WTC11 (cell line): ENCODE results near the gene PADI2.

Experiments used
- CTCF ChIP-seq: fragments of 200-600 bp; IDR thresholded peaks from 2 replicates; pipeline ENCODE4 v1.8.0; 2022; ENCODE audit warnings: antibody characterized with exemption
- ELF4 ChIP-seq: sonication (generic); formaldehyde crosslinking; IDR thresholded peaks from 2 replicates; pipeline ENCODE4 v1.8.1; 2022; ENCODE audit warnings: low read depth, mild to moderate bottlenecking, moderate library complexity, missing genetic modification reagents
- MAX ChIP-seq: sonication (generic); formaldehyde crosslinking; IDR thresholded peaks from 2 replicates; pipeline ENCODE4 v1.8.0; 2022; ENCODE audit warnings: mild to moderate bottlenecking, missing genetic modification reagents

- no peak for TF ChIP-seq ELF4 (CRISPR knock-in tag)
- TF ChIP-seq MAX (CRISPR knock-in tag) = no peak
- TF ChIP-seq CTCF = no peak
Observed at GRCh38 chr1:17067465-17068240, 51.6 kb downstream of the PADI2 start.
